ENCODE measurements around the gene TLN1.

Gene TLN1, protein sequence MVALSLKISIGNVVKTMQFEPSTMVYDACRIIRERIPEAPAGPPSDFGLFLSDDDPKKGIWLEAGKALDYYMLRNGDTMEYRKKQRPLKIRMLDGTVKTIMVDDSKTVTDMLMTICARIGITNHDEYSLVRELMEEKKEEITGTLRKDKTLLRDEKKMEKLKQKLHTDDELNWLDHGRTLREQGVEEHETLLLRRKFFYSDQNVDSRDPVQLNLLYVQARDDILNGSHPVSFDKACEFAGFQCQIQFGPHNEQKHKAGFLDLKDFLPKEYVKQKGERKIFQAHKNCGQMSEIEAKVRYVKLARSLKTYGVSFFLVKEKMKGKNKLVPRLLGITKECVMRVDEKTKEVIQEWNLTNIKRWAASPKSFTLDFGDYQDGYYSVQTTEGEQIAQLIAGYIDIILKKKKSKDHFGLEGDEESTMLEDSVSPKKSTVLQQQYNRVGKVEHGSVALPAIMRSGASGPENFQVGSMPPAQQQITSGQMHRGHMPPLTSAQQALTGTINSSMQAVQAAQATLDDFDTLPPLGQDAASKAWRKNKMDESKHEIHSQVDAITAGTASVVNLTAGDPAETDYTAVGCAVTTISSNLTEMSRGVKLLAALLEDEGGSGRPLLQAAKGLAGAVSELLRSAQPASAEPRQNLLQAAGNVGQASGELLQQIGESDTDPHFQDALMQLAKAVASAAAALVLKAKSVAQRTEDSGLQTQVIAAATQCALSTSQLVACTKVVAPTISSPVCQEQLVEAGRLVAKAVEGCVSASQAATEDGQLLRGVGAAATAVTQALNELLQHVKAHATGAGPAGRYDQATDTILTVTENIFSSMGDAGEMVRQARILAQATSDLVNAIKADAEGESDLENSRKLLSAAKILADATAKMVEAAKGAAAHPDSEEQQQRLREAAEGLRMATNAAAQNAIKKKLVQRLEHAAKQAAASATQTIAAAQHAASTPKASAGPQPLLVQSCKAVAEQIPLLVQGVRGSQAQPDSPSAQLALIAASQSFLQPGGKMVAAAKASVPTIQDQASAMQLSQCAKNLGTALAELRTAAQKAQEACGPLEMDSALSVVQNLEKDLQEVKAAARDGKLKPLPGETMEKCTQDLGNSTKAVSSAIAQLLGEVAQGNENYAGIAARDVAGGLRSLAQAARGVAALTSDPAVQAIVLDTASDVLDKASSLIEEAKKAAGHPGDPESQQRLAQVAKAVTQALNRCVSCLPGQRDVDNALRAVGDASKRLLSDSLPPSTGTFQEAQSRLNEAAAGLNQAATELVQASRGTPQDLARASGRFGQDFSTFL (N-terminal part only)

DNA sequence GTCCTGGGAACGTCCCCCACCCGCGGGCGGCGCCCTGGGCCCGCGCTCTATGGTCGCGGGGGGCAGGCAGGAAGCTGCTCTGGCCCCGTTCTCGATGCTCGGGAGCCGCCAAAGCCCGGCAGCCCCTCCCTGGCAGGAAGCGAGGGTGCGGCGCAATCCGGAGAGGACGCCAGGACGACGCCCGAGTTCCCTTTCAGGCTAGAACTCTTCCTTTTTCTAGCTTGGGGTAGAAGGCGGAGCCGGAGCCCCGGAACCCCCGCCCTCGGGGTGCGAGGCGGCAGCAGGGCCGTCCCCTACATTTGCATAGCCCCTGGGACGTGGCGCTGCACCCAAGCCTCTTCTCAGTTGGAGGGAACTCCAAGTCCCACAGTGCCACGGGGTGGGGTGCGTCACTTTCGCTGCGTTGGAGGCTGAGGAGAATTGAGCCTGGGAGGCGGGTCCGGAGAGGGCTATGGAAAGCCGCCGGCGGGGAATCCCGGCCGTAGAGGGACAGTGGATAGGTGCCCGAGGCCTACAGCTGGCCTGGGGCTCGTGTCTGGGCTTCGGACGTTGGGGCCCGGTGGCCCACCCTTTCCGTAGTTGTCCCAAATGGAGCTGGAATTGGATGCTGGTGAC, at the start of gene TLN1, which contains the start of gene CREB3:
Gene TLN1 (minus strand): TSS at position 11 of the 615 bp plus-strand sequence. CDS start 6,501 bp downstream, outside the sequence.
Gene CREB3 (plus strand): TSS at position 482 of the 615 bp plus-strand sequence. CDS start 107 bp downstream, at position 589.
- peak; percentile 99 for DNase-seq

DNA sequence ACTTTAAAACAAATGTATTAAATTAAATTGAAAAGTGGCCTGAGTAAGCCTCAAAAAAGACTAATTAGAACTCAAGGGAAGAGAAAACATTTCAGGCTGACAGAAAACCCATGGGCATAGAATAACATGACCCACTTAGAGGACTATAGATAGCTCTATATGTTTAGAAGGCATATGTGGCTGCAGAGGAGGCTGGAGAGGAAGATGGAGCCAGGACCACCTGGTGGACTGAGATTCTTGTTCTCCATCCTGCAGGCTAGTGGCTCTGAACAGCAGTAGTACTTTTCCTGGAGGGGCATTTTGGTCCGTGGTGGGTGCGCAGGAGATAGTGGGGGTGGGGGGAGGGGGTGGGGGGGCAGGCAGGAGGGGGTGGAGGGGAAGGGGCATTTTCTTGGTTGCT, 49.1 kb upstream of the TLN1 start:
- DNase-seq: no peak

DNA sequence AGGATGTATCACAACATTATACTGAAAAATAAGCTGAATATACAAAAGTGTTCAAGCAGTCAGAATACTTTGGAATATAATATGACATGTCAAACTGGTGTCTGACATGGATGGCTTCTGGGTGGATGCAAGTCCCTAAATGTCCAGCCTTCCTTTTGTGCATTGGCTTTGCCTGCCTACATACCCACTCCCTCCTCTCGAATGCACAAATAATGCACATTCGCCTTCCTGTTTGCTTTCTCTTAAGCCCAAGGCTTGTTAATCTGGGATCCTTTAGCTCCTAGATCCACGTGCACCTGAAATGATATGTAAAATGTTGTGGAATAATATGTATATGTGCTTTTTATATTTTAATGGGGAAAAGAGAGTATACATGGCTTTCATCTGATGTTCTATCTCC, 46.5 kb upstream of the TLN1 start:
- no peak for DNase-seq

DNA sequence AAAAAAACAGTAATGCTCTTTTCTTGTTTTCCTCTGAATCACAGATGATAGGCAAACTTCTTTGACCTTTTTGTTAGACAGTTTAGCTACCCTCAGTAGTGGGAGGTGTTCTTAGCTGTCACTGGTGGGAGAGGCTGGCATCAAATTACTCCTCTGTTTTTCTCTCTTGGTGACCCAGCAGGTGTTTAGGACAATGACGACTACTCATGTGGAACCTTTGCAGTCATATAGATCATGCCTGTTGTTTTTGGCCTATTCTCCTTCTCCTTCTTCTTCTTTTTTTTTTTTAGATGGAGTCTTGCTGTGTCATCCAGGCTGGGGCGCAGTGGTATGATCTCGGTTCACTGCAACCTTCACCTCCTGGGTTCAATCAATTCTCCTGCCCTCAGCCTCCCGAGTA, 44.0 kb upstream of the TLN1 start:
- no peak for DNase-seq

DNA sequence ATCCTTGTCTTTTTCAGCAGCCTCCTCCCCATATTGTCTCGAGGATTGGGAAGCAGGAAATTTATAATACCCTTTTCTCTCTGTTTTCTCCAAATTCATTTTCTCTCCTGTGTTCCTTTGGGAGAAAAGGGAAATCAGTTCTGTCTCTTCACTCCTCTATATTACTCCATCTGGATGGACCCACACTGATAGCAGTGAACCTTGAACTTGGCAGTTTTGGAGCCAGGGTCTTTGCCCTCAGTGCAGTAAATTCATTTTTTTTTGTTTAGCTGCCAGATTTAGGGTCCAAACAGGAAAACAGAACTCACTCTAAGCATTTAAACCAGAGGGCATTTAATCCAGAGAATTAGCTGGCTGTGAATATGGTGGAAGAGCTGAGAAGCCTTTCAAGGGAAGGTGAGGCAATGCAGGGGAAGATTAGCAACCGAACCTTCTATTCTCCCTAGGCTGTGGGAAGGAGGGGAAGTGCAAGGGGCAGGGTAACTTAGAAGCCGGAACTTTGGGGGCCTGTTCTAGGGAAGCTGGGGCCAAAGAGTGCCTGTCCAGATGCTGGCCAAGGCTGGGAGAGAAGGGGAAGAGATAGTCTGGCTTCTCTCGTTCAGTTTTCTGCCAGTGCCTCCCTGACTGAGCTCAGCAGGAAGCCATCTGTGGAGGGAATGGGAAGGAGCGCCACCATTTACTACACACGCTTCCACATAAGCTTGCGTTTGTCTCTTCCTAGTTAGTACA, 43.1 kb upstream of the TLN1 start:
- no peak for DNase-seq

DNA sequence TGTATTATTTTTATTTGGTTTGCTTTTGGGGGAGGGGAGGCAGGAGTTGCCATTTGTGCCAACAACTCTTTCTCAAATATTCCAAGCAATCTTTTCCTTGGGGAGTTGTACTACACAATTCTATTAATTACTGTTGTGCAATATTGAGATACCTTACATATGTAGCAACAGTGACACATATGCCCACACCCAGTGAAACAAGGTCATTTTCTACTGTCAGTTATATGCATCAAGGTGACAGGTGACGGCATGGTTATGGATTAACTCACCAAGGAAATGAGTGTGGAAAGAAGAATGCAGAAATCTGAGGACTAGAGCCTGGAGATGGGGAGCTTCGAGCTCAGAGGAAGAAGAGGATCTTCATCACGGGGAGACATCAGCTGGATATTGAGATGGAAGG, 39.9 kb upstream of the TLN1 start:
- no peak for DNase-seq

DNA sequence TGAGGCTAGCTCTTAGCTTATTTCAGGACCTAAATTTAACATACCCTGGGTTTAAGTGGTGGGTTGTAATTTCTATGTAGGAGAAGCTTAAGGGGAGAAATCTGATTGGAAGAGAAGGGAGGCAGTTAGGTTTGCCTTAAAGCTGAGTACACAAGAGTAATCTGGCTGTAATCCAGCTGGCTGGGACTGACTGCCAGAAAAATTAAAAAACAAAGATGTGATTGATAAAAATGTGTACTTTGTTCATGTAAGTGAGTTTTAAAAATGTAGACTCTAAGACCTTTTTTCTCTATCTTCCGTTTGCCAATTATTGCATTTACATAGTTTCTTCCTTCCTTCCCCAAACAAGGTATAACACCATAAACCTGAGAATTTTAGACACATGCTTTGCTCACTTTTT, 39.5 kb upstream of the TLN1 start:
- DNase-seq: no peak

DNA sequence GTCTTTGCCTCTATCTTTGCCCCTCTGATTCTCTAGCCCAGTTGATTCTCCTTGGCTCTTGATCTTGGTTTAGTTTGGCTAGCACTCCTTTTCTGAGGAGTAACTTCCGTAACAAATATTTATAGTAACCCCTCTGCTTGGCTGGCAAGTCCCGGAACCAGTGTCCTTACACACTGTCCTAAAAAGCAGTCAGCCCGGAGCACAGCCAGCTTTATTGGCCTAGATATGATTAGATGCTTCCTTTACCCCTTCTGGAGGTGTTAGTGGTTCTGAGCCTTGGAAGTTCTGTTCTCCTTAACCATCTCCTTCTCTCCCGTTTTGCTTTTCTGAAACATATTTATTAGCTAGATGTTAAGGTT, 39.1 kb upstream of the TLN1 start:
- DNase-seq: no peak

DNA sequence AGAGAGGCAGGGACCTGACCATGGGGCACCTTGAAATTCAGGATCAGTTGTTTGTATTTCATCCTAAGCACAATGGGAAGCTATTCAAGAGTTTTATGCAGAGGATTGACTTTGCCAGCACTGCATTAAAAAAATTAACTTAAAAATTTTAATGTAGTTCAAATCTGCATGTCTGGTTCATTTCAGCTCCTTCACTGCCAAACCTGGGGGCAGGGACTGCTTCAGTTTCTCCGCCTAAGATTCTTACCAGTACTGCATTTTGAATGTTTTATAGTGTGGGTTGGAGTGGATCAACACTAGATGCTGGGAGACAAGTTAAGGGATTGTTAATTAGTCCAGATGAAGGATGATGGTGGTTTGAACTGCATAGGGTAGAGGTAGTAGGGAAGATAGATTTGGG, 37.8 kb upstream of the TLN1 start:
- DNase-seq: no peak

DNA sequence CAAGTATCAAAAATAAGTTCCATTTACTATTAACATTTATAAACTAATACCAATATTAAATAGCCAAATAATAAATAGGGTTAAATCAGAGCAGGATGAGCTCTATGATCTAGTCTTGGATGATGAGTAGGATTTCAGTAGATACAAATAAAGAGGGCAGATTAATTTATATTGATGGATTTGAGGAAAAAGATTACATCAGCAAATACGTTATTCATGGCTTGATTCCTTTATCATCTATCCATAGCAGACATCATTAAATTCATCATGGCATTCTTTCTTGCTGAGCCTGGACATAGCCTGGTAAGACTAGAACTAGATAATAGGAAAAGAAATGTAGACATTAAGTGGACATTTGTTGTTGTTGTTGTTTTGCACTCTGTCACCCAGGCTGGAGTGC, 35.5 kb upstream of the TLN1 start:
- no peak for DNase-seq

DNA sequence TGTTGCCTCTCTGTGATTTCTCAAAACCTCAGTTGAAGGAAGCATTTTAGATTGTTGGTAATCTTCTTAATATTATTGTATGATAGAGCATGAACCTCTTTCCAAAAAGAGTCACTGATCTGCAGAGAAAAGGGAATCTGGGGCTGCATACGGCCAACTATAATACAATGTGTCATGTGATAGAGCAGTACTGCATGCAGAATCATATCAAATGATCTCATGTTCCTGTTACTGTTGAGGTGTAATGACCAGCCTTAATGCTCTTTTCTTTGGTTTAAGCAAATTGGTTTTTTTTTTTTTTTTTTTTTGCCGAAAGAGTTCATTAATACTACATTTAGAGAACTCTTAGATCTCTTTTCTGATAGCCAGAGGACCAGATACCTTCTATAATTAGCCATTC, 35.0 kb upstream of the TLN1 start:
- DNase-seq: no peak

DNA sequence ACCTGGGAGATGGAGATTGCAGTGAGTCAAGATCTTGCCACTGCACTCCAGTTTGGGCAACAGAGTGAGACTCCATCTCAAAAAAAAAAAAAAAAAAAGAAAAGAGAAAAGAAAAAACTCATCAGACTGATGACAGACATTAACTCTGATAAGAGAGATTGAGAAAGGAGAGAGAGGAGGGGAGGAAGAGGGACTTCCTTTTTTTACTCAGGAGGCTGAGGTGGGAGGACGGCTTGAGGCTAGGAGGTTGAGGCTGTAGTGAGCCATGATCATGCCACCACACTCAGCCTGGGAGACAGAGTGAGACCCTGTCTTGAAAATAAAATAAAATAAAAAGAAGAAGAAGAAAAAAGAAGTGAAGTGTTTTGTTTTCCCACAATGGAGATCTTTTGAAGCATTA, 31.8 kb upstream of the TLN1 start:
- DNase-seq: no peak

DNA sequence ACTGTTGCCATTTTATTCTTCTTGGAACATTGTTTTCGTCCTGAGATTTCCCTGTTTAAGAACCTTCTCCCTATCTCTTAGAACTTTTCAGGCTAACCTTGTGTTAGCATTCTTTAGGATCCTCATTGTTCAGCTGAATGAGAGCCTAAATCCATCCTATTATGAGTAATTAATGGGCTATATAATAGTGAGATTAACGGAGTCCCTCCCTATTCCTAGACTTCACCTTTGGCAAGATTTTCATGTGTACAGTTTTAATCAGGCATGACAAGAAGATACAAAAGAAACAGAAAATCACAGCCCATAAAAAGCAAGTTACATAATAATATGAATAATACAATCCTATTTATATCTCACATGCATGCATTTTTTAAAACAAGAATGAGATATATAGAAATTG, 31.2 kb upstream of the TLN1 start:
- DNase-seq: no peak

DNA sequence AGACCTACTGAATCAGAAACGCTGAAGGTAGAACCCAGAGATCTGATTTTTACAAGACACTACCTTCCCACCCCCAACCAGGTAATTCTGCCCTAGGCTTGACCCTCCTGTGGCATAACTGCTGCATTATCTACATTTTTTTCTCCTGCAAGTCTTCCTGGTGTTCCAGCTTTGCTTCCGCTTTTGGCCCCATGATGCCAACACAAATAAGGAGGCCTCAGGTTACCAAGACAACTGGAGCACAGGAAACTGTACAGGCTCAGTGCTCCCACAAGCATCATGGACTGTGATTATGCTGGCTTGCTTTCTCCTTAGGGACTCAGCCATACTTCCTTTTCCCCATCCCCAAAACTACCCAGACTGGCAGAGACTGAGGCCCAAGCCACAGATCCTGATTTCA, 28.7 kb upstream of the TLN1 start:
- no peak for DNase-seq

DNA sequence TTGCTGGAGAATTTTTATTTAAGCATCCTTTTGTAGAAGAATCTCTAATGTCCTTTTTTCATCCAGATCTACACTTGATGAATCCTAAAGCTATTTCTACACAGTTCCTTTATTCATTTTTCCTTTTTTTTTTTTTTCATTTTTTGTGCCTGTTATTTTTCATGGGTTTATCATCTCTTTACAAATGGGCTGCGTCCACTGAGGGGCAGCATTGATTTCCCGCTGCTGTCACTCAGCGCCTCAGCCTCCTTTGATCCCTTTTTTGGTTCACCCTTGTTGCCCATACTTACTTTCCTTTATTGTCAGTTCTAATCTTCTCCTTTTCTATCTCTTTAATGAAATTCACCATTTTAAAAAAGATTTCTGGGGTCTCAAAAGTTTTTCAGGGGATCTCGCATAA, 27.8 kb upstream of the TLN1 start:
- DNase-seq: no peak

DNA sequence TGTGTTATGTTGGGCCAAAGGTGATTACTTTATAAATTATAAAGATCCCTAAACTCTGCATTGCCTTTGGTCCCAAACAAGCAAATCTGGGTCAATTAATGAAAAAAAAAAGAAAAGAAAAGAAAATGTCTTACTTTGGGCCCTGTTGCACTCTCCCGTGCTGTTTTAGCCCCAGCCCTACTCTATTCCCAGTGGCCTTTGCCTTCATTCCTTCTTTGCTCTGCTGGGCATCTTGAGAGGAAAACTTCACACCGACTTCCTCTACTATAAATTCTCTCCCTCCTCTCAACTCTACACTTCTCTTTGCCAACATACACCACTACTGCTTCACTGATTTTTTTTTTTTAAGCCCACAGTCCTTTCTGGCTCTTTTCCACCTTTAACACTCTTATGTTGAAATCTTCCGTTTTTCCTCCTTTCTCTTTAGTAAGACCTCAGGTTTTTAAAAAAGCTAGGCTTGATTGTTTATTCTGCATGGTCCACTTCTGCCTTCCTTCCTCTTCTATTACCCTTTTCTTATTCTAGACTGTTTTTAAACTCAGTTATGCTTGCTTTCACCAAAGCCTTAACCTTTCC, 26.6 kb upstream of the TLN1 start:
- DNase-seq: no peak

DNA sequence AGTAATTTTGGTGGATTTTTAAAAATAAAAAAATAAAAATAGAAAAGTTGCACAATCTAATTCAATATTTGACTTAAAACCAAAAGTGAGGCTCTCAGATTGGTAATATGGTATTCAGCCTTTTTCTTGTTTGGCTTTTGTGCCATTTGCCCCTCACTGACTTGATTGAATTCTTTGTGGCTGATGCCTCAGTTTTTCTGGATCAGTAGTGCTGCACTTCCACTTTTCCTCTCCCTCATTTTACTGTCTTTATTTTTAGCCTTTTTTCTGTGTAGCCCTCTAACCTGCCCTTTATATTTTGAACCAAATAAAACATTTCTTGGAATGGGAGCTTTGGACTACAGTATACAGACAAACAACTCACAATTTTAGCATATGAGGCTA, 25.9 kb upstream of the TLN1 start:
- DNase-seq: no peak

DNA sequence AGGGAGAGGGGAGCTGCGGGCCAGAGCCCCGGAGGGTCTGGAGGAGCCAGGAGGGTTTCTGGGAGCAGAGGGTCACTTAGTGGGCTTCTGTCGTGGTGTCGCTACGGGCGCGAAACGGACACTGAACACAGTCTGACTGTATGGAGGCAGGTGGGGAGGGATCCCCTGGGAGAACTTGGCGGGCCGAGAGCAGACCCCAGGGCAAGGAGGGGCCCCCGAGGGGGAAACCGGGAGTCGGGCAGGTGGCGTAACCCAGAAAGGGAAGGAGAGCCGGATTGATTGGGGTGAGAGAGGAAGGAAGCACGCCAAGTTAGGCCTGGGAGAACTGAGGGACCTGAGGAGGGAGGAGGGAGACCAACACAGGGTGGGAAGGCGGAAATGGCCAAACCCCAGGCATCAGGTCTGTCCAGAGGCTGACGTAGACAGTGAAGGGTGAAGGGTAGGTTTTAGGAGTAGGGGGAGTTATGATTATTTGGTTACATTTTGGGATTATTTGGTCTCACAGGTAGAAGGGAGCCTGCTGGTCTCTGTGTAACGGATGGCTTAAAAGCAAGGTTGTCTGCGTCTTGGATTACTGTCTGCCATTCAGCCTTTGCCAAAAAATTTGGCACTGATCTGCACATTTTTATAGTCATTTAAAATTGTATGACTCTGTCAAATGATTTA, 25.4 kb upstream of the TLN1 start:
- peak; percentile 67 for DNase-seq

DNA sequence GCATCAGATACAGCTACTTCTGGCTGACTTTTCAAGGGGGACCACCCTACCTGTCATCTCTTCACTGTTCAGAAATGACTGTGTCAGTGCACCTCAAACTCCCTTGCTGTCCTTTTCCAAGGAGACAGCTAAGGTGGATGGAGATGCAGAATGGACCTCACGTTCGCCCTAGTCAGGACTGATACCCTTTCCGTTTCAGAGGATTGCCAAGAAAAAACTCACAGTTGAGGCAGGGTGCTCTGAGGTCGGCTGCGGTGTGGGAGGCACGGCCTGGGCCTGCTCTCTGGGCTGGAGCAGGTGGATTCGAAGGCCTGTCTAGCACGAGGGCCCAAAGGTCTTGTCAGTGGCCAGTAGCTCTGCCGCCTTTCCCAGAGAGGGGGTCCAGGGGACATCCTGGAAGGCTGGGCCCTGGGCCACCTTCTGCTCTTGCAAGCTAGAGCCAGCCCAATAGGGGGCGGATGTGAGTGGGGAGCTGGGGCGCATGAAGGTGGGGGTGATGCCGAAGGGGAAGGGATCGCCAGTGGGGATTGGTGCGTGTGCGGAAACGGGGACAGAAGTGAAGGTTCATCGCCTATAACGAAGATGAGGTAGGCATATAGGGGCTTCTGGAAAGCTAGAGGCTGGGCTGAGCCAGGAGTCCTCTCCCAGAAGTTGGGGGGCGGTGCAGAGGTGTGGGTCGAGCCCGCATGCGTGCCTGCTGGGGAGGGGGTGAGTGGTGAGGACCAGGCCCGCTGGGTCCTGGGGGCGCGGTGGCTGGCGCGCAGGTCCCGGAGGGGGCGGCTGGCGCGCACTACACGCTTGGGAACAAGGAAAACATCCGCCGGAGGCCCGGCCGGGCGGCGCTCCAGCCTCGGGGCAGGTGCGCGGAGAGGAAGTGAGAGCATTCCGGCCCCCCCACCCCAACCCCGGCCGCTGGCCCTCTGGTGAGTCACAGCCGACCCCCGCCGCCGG, 24.6 kb upstream of the TLN1 start:
- peak; percentile 82 for DNase-seq

DNA sequence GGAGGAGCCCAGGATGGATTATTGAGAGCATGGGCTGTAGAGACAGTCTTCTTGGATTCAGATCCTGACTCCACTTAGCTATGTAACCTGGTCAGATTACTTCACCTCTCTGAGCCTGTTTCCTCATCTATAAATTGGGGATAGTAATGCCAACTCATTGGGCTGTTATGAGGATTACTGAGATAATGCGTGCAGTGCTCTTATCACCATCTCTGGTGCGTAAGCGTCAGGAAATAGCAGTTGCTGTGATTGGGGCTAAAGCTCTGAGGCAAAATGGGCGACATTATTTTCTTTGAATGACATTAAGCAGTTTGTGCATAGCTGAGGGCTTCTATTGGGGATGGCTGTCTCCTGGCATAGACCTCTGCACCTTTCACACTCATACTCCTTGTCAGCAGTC, 23.1 kb upstream of the TLN1 start:
- no peak for DNase-seq

Measured in right forelimb (tissue), 1 donor.